Pons (tissue), 1 donor: ENCODE data around the gene KNCN.

ENCODE experiments used
- DNase-seq: peaks from one replicate; pipeline ENCODE4 v3.0.0-alpha.2; 2016; ENCODE audit warnings: low spot score

KNCN gene

DNA sequence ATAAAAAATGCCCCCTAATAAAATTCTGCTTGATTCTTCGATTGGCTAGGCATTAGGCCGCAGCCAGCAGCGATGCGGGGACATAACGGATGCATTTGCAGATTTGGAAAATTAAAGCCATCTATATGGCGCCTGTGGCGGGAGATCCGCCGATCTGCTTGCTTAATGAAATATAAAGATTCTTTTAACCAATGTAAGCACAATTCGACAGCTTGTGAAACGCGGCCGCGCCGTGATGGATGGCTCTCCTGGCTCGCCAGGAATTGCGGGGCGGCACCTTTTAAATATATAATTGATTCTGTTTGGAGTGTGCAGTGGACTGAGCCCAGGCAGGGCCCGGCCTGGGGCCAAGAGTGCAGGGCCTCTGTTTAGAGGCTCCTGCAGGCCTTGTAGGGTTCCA, 53.8 kb downstream of the KNCN start:
- DNase-seq, result no peak

DNA sequence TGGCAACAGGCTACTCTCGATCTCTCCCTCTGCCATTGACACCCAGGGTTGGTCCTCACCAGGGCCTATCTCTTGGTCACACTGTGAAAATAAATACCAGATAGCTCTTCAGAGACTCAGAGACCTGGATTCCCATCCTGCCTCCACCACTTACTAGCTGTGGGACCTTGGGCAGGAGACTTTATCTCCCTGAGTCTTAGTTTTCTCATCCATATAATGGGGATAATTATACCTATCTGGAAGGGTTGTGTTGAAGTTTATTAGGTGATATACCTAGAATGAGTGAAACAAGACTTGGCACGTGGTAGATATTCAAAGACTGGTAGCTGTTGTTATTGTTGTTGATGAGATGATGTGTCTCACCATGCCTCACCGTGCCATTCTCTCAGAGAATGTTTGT, 54.4 kb downstream of the KNCN start:
- DNase-seq, result no peak

DNA sequence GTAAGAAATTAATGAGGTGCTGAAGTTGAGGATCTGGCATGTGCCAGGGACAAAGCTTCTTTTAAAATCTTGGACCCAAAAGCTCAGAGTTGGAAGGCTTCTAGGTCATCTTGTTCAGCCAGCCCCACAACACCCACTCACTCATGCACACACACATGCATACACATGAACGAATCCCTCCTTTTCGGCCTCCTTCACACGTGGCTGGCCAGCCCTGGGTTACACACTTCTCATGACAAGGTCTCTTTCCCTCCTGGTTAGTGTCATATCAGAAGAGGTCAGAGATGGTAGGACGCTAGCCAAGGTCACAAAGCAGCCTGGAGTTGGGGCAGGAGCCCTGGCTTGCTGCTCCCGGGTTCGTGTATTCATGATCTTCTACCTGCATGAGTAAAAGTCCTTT, 54.9 kb downstream of the KNCN start:
- DNase-seq, result no peak

DNA sequence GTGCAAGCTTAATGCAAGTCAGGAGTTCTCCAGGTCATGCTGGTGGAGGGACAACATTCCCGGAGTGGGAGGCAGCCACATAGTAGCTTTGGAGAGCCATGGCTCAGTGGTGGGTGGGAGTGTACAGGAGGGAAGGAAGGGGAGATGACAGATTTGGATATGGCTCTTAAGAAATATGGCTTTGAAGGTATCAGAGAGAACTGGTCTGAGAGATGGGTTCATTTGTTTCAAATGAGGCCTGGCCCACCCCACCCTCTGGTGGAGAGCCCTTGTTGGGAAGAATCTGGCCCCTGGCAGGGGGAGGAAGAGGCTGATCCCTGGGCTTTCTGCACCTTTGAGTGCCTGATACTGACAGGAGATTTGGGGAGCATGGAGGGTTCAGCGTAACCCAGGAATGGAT, 55.7 kb downstream of the KNCN start:
- DNase-seq, result no peak
